Raji (cell line): ENCODE data around the gene HCRTR1.

Source experiments
- POLR2A ChIP-seq: IDR thresholded peaks from 2 replicates; pipeline ENCODE4 v1.6.1; 2011; ENCODE audit warnings: low read depth, low read length, control low read depth; ENCODE audit not compliant: insufficient read depth

Gene HCRTR1

DNA sequence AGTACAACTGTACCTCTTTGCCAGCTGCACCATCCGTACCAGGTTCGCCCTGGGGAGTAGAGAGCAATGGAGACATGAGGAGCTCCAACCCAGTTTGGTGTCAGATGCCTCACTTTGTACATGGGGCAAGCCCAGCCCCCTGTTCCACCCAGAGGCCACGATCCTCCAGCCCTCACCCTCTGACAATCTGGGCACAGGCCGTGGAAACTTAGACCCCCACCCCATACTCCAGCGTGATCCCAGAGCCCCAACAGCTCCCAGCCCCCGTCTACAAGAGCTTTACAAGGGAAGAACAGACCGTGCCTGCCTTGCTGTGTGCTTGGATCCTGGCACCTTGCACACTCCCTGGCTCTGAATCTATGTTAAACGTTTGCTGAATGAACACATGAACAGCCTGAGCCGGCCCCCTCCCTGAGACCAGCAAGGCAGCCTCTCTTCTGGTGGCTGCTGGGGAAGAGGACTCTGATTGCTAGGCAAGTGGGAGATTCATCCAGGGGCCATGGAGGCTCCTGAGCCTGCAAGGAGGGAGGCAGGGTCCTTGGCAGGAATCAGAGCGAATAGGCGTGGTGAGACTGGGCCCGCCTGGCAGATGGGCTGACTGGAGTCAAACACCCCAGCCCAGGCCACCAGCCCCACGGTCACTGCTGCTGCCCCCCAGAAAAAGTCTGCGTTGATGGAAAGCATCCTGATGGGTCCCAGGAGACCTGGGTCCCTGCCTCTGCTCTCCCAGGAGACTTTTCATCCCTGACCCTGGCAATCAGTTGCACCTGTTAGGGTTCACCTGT lies 39.7 kb downstream of the HCRTR1 start:
- TF ChIP-seq POLR2A = no peak

DNA sequence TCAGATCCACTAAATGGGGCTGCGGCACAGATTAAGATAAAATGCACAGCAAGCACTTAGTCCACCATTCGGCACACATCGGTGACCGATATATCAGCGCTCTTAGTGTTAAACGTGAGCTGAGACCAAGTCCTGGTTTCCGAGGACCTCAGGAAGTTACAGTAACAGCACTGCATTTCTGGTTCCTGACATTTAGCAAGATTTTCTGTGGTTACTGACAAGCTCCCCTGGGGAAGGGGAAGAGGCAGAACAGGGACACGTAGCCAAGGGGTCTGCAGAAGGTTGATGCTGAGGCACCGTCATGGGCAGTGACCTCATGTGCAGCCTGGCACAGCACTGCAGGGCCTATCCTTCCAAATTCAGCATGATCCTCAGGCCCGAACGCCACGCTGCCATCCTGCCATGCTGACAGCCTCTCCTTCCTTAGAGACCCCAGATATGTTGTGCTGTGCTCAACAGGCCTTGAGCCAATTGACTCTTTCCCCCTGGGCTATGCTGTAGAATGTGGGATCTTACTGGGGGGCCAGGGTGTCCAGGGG lies 40.6 kb downstream of the HCRTR1 start:
- no peak for TF ChIP-seq POLR2A

DNA sequence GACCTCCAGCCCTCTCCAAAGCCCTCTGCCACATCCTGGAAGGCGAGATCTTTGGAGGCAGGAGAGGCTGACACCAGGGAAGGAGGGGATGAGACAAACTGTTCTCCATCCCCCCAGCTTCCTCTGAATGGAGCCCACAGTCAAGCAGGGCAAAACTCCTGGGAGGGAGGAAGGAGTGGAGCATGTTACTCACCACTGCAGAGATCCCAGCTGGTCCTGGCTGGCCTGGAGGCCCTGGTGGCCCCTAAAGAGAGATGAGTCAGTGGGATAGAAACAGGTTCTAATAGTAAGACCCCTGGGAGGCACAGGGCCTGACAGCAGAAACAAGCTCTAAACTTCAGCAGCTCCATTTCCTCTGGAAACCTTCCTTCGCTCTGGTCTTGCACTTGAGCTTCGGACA lies 41.2 kb downstream of the HCRTR1 start:
- no peak for TF ChIP-seq POLR2A

DNA sequence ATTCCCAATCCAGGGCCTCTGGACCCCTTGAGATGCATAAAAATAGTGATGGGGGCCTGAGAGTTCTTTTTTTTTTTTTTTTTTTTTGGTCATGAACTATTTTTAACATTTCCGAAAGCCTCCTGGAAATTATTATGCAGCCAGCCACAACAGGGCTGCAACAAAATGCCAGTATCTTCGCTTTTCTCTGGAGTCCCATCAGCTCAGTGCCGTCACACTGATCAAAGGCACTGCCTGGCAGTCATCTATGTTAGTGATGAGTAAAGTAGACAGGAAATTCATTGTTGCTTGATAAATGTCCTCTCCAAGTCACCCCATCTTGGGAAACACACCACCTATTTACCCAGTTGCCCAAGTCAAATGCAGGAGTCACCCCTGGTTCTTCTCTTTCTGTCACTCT lies 42.4 kb downstream of the HCRTR1 start:
- no peak for TF ChIP-seq POLR2A

DNA sequence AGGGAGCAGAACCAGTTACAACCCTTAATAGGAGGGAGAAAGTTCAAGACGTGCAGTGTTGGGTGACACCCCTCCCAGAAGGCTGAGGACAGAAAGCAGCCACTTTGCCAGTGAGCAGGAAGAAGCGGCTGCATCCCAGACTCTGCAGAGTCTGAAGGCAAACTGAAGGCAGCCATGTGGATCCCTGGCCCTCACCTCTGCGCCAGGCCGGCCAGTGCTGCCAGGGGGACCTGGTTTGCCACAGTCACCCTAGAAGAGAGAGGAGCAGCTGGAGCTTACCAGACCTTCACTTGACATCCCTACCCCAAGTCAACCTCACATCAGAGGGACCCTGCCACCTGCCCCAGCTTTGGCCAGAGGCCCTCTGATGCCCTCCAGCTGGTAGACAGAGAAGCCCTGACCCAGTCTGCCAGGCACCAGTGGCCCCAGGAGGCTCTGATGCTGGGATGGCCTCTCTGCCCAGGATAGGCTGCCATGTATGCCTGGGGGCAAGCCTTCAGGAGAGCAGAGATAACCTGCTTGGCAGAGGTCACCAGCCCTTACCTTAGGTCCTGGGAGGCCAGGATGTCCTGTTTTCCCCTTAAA lies 43.5 kb downstream of the HCRTR1 start:
- TF ChIP-seq POLR2A = no peak

DNA sequence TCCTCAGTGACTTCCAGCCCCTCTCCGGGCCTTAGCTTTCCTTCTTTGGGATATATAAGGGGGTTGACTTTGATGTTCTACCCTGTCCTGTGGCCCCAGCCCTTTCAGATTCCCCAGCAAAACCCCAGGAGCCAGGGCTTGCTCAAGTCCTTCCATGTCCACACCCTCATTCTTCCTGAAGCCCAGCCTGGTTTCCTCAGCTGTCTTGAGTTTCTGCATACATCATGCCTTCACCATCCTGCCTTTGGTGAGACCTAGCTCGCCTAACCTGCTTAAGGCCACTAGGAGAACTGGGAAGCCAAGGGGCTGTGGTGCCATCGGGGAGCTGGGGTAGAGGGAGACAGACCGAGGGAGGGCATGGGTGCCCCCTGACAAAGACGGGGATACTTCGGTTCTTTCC lies 44.4 kb downstream of the HCRTR1 start:
- no peak for TF ChIP-seq POLR2A

DNA sequence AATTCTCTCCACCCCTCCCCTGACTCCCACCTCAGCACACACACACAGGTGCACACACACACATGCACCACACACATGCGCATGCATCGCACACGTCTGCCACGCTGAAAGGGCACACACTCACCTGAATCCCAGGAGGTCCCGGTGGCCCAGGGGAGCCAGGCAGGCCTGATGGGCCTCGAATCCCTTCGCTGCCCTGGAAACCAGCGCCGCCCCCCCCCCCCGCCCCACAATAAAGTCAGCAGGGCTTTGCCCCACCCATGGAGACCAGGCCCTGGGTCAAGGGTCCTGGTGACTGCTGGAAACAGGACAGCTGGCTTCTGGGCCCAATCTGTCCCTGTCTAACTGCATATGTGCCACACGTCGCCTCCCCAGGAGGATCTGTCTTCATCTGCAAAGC lies 45.0 kb downstream of the HCRTR1 start:
- no peak for TF ChIP-seq POLR2A

DNA sequence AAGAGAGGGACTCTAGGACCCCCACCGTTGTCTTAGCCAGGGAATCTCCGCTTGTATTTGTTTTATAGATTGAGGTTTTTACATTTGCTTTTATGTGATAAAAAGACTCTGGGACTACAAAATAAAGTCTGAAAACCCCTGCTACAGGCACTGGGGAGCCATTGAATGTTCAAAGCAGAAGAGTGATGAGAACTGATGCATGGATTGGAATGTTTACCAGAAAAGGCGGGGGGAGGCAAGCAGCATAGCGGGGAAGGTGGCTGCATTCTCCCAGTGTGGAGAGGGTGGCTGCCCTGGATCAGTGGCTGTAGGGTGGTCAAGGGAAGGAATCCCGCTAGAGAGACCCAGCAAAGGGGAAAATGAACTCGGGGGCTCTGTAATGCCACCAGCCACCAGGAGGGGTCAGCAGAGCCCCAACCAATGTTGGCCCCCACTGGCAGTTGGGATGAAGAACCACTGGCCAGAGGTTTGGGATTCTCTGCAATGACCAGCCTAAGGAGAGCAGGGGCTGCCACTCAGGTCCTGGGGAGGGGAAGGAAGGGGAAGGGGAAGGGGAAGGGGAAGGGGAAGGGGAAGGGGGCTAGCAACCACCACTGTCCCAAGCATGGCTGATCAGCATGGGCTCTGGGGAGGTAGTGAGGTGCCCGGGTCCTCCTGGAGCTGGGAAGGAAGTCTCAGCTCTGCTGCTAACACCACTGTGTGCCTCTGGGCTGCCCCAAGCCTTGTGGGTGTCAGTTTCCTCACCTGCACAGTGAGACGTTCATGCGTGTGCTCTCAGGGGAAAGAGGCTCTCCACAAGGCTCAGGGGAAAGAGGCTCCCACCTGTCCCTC lies 46.3 kb downstream of the HCRTR1 start:
- TF ChIP-seq POLR2A = no peak

DNA sequence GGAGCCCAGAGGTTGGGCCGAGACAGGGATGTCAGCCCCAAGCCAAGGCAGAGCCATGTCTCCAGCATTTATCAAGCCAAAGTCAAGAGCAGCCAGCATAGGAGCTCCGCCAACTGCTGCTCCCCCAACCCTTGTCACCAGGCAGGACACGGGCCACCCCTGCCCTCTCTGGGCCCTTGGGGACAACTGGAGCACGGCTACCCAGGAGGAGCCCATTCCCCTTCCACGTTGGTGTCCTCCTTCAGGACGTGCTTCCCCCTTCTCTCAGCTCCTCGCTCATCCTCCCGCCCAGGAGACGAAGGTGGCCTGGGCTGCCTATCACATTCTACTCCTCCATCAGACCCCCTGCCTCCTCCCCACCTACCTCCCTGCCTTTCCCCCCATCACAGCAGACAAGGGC lies 47.0 kb downstream of the HCRTR1 start:
- TF ChIP-seq POLR2A = no peak

DNA sequence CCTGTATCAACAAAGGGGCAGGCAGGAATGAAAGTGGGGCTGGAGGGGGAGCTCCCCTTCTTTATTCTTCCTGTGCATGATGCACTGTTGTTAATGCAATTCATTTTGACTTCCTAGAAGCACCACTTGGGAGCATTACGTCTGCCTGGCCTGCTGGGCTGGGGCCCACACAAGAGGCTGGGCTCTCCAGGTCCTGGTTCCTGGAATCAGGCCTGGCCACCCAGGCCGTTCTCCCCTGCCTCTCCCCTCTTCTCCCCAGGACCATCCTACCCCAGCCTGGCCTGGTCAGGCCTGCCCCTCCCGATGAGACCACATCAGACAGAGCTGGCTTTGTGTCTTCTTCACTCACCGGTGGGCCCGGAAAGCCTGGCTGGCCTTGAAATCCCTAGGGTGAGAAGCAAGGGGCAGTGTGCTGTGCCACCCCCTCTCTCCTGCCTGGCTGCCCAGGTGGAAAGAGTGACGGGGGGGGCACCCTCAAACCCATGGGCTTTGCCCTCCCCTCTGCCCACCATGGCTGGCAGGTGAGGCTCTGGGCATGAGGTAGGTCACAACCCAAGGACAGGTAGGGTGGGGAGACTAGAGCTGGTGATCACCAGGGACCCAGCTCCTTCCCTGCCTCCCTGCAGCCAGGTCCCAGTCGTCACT lies 47.9 kb downstream of the HCRTR1 start:
- TF ChIP-seq POLR2A = no peak

DNA sequence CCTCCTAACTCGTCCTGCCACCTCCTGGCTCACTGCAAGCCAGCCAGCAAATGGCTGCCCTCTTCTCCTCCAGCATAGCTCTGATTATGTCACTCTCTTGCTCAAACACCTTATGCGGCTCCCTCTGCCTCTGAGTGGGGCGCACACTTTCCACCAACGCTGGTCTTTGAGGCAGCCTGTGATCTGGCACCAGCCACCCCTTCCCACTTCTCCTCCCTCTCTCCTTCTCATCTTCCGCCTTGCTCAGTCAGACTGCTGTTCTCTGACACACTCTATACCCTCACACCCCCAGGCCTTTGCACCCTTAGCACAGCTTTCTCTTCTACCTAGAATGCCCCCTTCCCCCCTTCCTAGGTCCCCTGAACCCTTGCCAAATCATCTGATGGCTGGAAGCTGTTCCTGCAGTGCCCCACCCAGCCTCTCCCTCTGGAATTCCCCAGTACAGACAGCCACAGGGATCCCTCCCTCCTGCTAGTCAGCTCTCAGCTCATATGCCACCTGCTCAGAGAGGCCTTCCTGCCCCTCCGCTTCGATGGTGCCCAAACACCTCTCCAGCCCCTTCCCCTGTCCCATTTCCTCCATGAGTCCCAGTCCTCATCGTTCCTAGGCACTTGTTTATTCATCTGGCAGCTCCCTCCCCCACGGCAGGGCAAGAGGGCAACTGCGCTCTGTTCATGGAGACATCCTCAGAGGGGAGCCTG lies 48.9 kb downstream of the HCRTR1 start:
- no peak for TF ChIP-seq POLR2A

DNA sequence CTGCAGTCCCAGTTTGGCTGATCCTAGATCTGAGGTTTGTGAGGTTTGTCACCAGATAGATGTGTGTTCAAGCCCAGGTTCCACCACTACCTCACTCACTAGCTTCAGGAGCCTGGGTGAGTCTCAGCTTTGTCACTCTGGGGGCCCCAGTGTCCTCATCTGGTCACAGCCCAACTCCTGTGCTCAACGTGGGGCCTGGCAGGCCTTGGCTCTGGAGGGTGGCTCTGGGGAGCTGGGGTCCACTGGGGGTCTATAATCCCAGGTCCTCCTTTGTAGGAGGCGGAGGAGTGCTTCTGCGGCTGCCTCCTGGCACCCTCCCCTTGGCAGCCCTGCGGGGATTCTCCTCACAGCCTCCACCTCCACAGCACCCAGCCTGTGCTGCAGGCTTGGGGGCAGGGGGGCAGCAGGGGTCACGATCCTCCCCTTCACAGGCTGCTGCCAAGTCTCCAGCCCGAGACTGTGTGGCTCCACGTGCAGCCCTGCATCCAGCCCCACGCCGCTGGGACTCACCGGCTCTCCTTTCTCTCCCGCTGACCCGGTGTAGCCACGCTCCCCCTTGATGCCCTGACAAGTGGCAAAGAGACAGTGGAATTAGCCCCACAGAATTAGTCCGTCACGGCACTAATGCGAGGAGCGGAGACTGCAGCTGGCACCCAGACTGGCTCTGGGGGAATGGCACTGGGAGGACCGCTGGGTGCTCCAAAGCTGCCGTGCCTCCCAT lies 49.7 kb downstream of the HCRTR1 start:
- TF ChIP-seq POLR2A = no peak

DNA sequence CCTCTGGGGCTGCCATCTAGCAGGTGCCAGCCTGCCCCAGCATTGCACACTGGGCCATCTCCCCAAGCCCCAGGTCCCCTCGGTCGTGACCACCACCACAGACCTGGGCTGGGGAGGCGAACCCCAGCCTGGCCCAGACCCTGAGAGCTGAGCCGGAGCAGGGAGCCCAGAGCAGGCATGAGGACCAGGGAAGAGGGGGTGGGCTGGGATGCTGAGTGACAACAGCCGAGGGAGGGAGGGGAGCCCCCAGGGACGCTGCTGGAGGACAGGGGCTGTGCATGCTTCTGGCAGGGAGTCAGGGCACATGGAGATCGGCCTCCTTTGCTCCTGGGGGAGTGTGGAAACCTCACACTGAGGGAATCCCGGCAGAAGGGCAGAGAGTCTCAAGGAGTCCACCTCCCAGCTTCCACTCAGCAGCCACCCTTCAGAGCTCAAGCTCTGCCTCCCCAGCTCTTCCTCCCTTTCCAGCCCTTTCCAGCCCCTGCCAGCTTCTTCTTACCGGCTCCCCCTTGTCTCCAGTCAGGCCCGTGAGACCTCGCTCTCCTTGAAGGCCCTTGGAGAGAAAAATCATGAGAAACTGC lies 50.9 kb downstream of the HCRTR1 start:
- TF ChIP-seq POLR2A = no peak

DNA sequence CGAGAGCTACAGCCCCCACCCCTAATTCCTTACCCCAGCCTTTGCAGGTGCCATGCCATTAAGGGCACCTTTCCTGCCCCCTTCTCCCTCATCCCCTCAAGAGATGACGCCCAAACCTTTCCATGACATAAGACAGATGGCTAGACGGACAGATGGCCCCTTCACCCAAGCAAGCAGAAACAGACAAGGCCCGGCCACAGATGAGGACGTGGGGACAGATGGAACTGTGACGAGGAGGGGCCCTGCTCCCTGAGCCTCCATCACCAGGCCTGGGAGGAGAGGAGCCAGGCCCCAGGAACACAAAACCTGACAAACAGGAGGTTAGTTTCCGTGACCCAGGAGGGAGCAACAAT lies 51.9 kb downstream of the HCRTR1 start:
- no peak for TF ChIP-seq POLR2A
